ENCODE data around the gene MND1.

- TF ChIP-seq EZH2 (IDR thresholded peaks at IDR 0.05; ENCODE audit: insufficient read depth, poor library complexity, severe bottlenecking) (no peak), EZH2phosphoT487 (IDR thresholded peaks at IDR 0.05; ENCODE audit: insufficient read depth, low read depth) (no peak)
Observed at GRCh38 chr4:153326513-153326912, 18.0 kb upstream of the MND1 start.
